IMR-90 (cell line): ENCODE results near the gene KAZN. TPM values are rescaled to one million over a fixed set of nuclear protein-coding genes. Genes with fewer than 3 reads are reported as not detected.

ENCODE experiments used
- ATAC-seq: fragments of 200-7000 bp; cut with Tn5 transposase; 2 replicates; pipeline ENCODE4 v1.9.1; 2020; ENCODE audit warnings: low read depth, mild to moderate bottlenecking, moderate library complexity
- BruUV-seq: library from RNA; stranded (reverse); fragments of 400-500 nt; replicated peaks from 2 replicates; lab custom pipeline; 2021; lab: Mats Ljungman, UMichigan
- CTCF ChIA-PET: fragments of 300-600 bp; formaldehyde crosslinking; extraction: SDS; loops from one replicate; lab custom pipeline; 2021; ENCODE audit warnings: antibody characterized with exemption; lab: Yijun Ruan, JAX
- POLR2A ChIA-PET: fragments of 300-600 bp; sonication (Branson Sonifier 250); formaldehyde crosslinking; loops from one replicate; lab custom pipeline; 2022; ENCODE audit warnings: antibody characterized with exemption; ENCODE audit not compliant: unreplicated experiment; lab: Charles Lee
- DNase-seq: peaks from one replicate; pipeline ENCODE4 v3.0.0; 2013
- H2AFZ ChIP-seq: replicated peaks from 2 replicates; pipeline ENCODE3; 2013; ENCODE audit warnings: low read length, mild to moderate bottlenecking; ENCODE audit not compliant: poor library complexity
- H2AK5ac ChIP-seq: 2 replicates; pipeline ENCODE4 v1.6.1; 2013; ENCODE audit warnings: low read depth, low read length, inconsistent platforms
- H2AK9ac ChIP-seq: replicated peaks from 2 replicates; pipeline ENCODE3; 2013; ENCODE audit warnings: mild to moderate bottlenecking, low read depth, low read length, moderate library complexity; ENCODE audit not compliant: poor library complexity
- H2BK120ac ChIP-seq: 2 replicates; pipeline ENCODE4 v1.6.1; 2013; ENCODE audit warnings: low read depth, low read length, inconsistent platforms
- H2BK15ac ChIP-seq: 3 replicates; pipeline ENCODE4 v1.6.1; 2013; ENCODE audit warnings: low read depth, low read length, inconsistent platforms
- H2BK20ac ChIP-seq: 2 replicates; pipeline ENCODE4 v1.6.1; 2013; ENCODE audit warnings: low read depth, mild to moderate bottlenecking, inconsistent platforms, low read length, moderate library complexity
- H2BK5ac ChIP-seq: 2 replicates; pipeline ENCODE4 v1.6.1; 2013; ENCODE audit warnings: mild to moderate bottlenecking, low read depth, low read length, inconsistent platforms; ENCODE audit not compliant: poor library complexity, severe bottlenecking
- H3K14ac ChIP-seq: replicated peaks from 2 replicates; pipeline ENCODE4 v1.6.1; 2013; ENCODE audit warnings: low read depth, low read length, inconsistent platforms
- H3K18ac ChIP-seq: 2 replicates; pipeline ENCODE4 v1.6.1; 2013; ENCODE audit warnings: low read depth, low read length, control low read depth
- H3K23ac ChIP-seq: 2 replicates; pipeline ENCODE4 v1.6.1; 2013; ENCODE audit warnings: low read depth, low read length, inconsistent platforms
- H3K27ac ChIP-seq: 2 replicates; pipeline ENCODE4 v1.5.1; 2013; ENCODE audit warnings: mild to moderate bottlenecking, control low read depth, low read length; ENCODE audit not compliant: insufficient read depth
- H3K27me3 ChIP-seq: 2 replicates; pipeline ENCODE4 v1.6.1; 2013; ENCODE audit warnings: low read length; ENCODE audit not compliant: control insufficient read depth, insufficient read depth
- H3K36me3 ChIP-seq: 2 replicates; pipeline ENCODE4 v1.6.1; 2013; ENCODE audit warnings: low read length, mixed read lengths; ENCODE audit not compliant: control insufficient read depth, insufficient read depth
- H3K4ac ChIP-seq: 2 replicates; pipeline ENCODE4 v1.6.1; 2013; ENCODE audit warnings: low read depth, low read length, inconsistent platforms
- H3K4me1 ChIP-seq: 2 replicates; pipeline ENCODE4 v1.6.1; 2013; ENCODE audit warnings: low read length, mixed read lengths; ENCODE audit not compliant: control insufficient read depth, insufficient read depth
- H3K4me2 ChIP-seq: 2 replicates; pipeline ENCODE4 v1.6.1; 2013; ENCODE audit warnings: low read depth, mild to moderate bottlenecking, control low read depth, low read length, moderate library complexity
- H3K4me3 ChIP-seq: 2 replicates; pipeline ENCODE4 v1.5.1; 2013; ENCODE audit warnings: low read depth, mild to moderate bottlenecking, control low read depth, low read length, moderate library complexity; ENCODE audit not compliant: insufficient read depth
- H3K56ac ChIP-seq: 2 replicates; pipeline ENCODE4 v1.6.1; 2013; ENCODE audit warnings: low read length, inconsistent platforms; ENCODE audit not compliant: insufficient read depth; ENCODE audit errors: extremely low read depth
- H3K79me1 ChIP-seq, 2 experiments: 2 replicates each; pipeline ENCODE4 v1.6.1; 2013; ENCODE audit warnings: low read length in 2 of 2, inconsistent platforms in 1 of 2, low read depth in 1 of 2
- H3K9ac ChIP-seq: 2 replicates; pipeline ENCODE4 v1.6.1; 2013; ENCODE audit warnings: low read depth, low read length, control low read depth
- H3K9me1 ChIP-seq: 2 replicates; pipeline ENCODE4 v1.6.1; 2013; ENCODE audit warnings: low read length, inconsistent platforms; ENCODE audit not compliant: insufficient read depth
- H3K9me3 ChIP-seq: 2 replicates; pipeline ENCODE4 v1.6.1; 2013; ENCODE audit warnings: low read length; ENCODE audit not compliant: control insufficient read depth, insufficient read depth
- H4K20me1 ChIP-seq: 2 replicates; pipeline ENCODE4 v1.6.1; 2013; ENCODE audit warnings: low read length, inconsistent platforms; ENCODE audit not compliant: insufficient read depth
- H4K5ac ChIP-seq: 2 replicates; pipeline ENCODE4 v1.6.1; 2013; ENCODE audit warnings: mild to moderate bottlenecking, low read depth, low read length, control low read depth
- H4K8ac ChIP-seq, 2 experiments: 2 replicates each; pipeline ENCODE4 v1.6.1; 2013; ENCODE audit warnings: low read depth in 2 of 2, low read length in 2 of 2, control low read depth in 1 of 2, inconsistent platforms in 1 of 2
- H4K91ac ChIP-seq: 2 replicates; pipeline ENCODE4 v1.6.1; 2013; ENCODE audit warnings: low read depth, low read length, inconsistent platforms; ENCODE audit not compliant: insufficient read depth
- MAZ ChIP-seq: IDR thresholded peaks from 2 replicates; pipeline ENCODE4 v1.6.1; 2012; ENCODE audit warnings: low read depth, mild to moderate bottlenecking, low read length, improper control_type of control experiment, moderate library complexity, borderline replicate concordance
- NFE2L2 ChIP-seq: fragments of 150-350 bp; IDR thresholded peaks from 2 replicates; pipeline ENCODE4 v1.6.1; 2016; ENCODE audit warnings: low read depth, mild to moderate bottlenecking, low read length
- RFX5 ChIP-seq: IDR thresholded peaks from 2 replicates; pipeline ENCODE4 v1.8.0; 2012; ENCODE audit warnings: low read depth, mild to moderate bottlenecking, low read length, moderate library complexity
- WGBS, 2 experiments: methylation state at CpG; one replicate each; pipeline versions ENCODE4 v1.1.5 to v1.1.7; 2013; ENCODE audit warnings: missing lambda C conversion rate in 2 of 2; ENCODE audit not compliant: insufficient read length in 1 of 2; ENCODE audit errors: extremely low coverage in 2 of 2; 5-methylcytosine and 5-hydroxymethylcytosine counted together
- dilution Hi-C: fragments of 300-500 bp; cut with HindIII; formaldehyde crosslinking; loops from one replicate; pipeline ENCODE4 v1.14.3; 2018; ENCODE audit warnings: low sequenced_read_pairs; ENCODE audit not compliant: unreplicated experiment
- in situ Hi-C: fragments of 300-500 bp; cut with MboI; formaldehyde crosslinking; loops from 3 replicates; pipeline ENCODE4 v1.14.3; 2019; ENCODE audit warnings: low sequenced_read_pairs, inconsistent platforms, mixed read lengths
- intact Hi-C: fragments of 100-400 bp; cut with micrococcal nuclease; formaldehyde crosslinking; loops from 2 replicates; pipeline ENCODE4 v1.10.0; 2022
- polyA plus RNA-seq, 3 experiments: library from polyadenylated mRNA; depleted of rRNA; stranded (reverse); fragments of >200 nt; gene quantifications; 2 replicates each; pipeline ENCODE4 v1.2.3, GENCODE V29; 2012; ENCODE audit warnings: low replicate concordance in 1 of 3
- total RNA-seq: library from RNA; depleted of rRNA; stranded (reverse); fragments of >200 nt; gene quantifications from 2 replicates; pipeline ENCODE4 v1.2.3, GENCODE V29; 2012
- TF ChIP-seq, protein P1 (sequence below): fragments of 150-350 bp; IDR thresholded peaks from 2 replicates; pipeline ENCODE4 v1.6.1; 2017; ENCODE audit warnings: mild to moderate bottlenecking, antibody characterized with exemption, low read length, low read depth

The KAZN gene
- total and polyA plus RNA-seq, 2 of the 4 experiments (the other 2 are of a cell fraction), result 5.2 to 10.5 TPM

DNA sequence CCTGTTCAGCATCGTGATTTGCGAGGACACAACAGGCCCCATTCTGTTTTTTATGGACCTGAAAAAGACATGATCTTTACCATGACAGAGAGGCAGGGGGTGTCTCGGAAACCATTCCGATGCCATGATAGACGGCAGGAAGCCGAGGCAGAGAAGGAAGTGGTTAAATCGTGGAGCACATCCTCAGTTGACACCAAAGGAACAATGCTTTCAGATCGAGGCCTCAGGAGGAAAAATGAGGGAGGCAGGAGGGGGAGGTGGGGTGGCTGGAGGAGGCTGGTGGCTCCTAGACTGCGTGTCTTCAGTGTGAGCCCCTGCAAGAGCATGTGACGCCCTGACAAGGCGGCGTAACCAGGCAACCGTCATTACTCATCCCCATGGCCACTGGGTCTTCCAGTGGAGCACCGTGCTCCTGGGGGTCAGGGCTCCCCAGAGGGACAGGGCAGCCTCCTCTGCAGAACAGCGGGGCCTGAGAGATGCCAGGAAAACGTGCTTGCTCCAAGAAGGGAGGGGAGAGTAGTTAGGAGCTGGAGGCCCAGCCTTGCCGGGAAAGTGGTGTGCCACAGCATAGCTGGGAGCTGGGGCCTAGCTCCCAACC is 382.2 kb downstream of the KAZN start:
- DNase-seq (peak; percentile 56), ATAC-seq (peak; percentile 68)
- Histone ChIP-seq H2BK5ac (peak overlapping the region; percentile 7), H3K56ac (no peak overlapping the region), H4K5ac (peak overlapping the region; percentile 53; the same call in 1 of the 2 replicates), H3K9ac (no peak overlapping the region), H3K4ac (peak overlapping the region; percentile 69), H2BK20ac (0 out of 2 replicates have a peak overlapping the region, but pooled peaks have one; percentile 45), H3K4me3 (no peak overlapping the region), H4K91ac (peak overlapping the region; percentile 73; the same call in 1 of the 2 replicates), H2BK15ac (peak overlapping the region; percentile 74; the same call in 1 of the 3 replicates), H3K9me1 (peaks cover 34% of the 10 kb centered on the region), H3K9me3 (no peaks in the 10 kb centered on the region), H2AK5ac (peak overlapping the region; percentile 87), H3K36me3 (no peaks in the 10 kb centered on the region; the same call in 1 of the 2 replicates), H3K18ac (peak overlapping the region; percentile 28; the same call in 1 of the 2 replicates), H3K27ac (peak overlapping the region; percentile 12; the same call in 1 of the 2 replicates), H2AK9ac (peak overlapping the region; percentile 88), H3K27me3 (no peaks in the 10 kb centered on the region), H3K23ac (no peak overlapping the region), H3K79me1 (peaks cover 29 to 76% of the 10 kb centered on the region in 2 experiments), H4K8ac (peak overlapping the region in 1 of 2 experiments; percentile 73; a peak in 3 of 4 replicates), H3K4me1 (peaks cover 11% of the 10 kb centered on the region), H3K14ac (peak overlapping the region; percentile 89), H4K20me1 (peaks cover 28% of the 10 kb centered on the region), H2BK120ac (peak overlapping the region; percentile 49; the same call in 1 of the 2 replicates), H3K4me2 (no peak overlapping the region), H2AFZ (peak overlapping the region; percentile 47)
- ChIA-PET POLR2A (no interaction called here), CTCF (no interaction called here)
- no TSS peak for BruUV-seq
- in situ Hi-C loops (loop anchor here (5.0 kb wide), 1 partner anchor 52 kb away; no protein-coding TSS in a partner anchor), dilution Hi-C loops (no loop called here), intact Hi-C loops (no loop called here)
- TF ChIP-seq MAZ (0 out of 2 replicates have a peak, but pooled peaks have one; percentile 9), RFX5 (no peak), NFE2L2 (no peak)
- TF ChIP-seq, protein P1, sequence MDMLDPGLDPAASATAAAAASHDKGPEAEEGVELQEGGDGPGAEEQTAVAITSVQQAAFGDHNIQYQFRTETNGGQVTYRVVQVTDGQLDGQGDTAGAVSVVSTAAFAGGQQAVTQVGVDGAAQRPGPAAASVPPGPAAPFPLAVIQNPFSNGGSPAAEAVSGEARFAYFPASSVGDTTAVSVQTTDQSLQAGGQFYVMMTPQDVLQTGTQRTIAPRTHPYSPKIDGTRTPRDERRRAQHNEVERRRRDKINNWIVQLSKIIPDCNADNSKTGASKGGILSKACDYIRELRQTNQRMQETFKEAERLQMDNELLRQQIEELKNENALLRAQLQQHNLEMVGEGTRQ, result peak; percentile 79
- 48% methylated on average over 12 of the region's 17 CpGs; no CpG with 5 or more reads in 1 of the 2 experiments for WGBS, 2 experiments
